LHCN-M2 (cell line): ENCODE results near the gene GINS3. TPM values are rescaled to one million over a fixed set of nuclear protein-coding genes. Genes with fewer than 3 reads are reported as not detected.

Source experiments
- DNase-seq: peaks from one replicate; pipeline ENCODE4 v3.0.0-alpha.2; 2012; ENCODE audit warnings: low read depth
- polyA plus RNA-seq: library from polyadenylated mRNA; unstranded; fragments of >200 nt; gene quantifications from one replicate; pipeline ENCODE4 v1.2.1, GENCODE V29; 2012; ENCODE audit warnings: missing spikeins
- total RNA-seq: library from RNA; depleted of rRNA; stranded (reverse); fragments of >200 nt; gene quantifications from 2 replicates; pipeline ENCODE4 v1.2.3, GENCODE V29; 2014; rRNA removed

GINS3 gene
- 15.5 and 15.8 TPM in 2 replicates for total RNA-seq
- polyA plus RNA-seq: 6.1 TPM

GRCh38 chr16:58392215-58393137 is at the start of gene GINS3:
Gene GINS3 (plus strand): TSS chr16:58392471. CDS start chr16:58392602, 131 bp downstream.
- DNase-seq: peak; percentile 87

- no peak for DNase-seq
Observed at GRCh38 chr16:58343562-58343961, 48.7 kb upstream of the GINS3 start.

- DNase-seq: no peak
Observed at GRCh38 chr16:58345574-58346354, 46.5 kb upstream of the GINS3 start.

DNA sequence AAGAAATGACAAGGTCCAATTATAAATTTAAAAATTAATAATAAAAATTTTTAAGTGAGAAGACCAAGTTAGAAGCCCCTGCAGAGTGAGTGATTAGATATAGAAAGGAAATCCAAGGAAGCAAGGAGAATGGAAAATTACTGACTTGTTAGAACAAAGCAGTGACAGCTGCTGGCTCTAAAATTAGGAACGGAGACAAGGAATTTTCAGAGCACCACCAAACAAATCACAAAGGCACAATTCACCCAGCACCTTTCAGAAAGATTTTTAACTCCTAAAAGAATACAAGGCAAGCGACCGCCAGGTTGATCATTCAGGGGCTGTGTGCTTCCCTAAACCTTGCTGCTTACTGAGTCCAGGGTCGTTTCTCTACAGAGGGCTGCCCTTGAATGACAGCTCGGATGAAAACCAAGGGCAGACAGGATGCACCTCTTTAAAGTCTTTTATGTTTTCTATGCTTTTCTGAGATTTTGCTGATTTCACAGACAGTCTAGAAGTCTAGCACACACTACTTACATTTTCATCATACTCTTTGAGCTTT is 45.4 kb upstream of the GINS3 start:
- peak; percentile 15 for DNase-seq

- no peak for DNase-seq
Observed at GRCh38 chr16:58348986-58349385, 43.3 kb upstream of the GINS3 start.

- DNase-seq: no peak
Observed at GRCh38 chr16:58352690-58353089, 39.6 kb upstream of the GINS3 start.

DNA sequence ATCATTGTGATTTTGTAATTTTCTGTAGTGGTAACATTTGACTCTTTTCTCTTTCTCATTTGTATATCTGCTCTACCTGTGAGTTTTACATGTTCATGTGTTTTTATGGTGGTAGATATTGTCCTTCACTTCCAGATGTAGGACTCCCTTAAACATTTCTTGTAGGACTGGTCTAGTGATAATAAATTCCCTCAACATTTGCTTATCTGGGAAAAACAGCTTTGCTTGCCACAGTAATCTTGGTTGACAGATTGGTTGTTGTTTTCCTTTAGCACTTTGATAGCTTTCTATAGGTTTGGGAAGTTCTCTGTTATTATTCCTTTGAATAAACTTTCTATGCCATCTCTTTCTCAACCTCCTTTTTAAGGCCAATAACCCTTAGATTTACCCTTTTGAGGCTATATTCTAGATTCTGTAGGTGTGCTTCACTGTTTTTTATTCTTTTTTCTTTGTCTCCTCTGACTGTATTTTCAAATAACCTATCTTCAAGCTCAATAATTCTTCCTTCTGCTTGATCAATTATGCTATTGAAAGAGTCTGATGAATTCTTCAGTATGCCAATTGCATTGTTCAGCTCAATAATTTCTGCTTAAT is 32.1 kb upstream of the GINS3 start:
- DNase-seq: no peak

GRCh38 chr16:58361726-58362125 is 30.5 kb upstream of the GINS3 start:
- no peak for DNase-seq

GRCh38 chr16:58363746-58364393 is 28.4 kb upstream of the GINS3 start:
- no peak for DNase-seq

DNA sequence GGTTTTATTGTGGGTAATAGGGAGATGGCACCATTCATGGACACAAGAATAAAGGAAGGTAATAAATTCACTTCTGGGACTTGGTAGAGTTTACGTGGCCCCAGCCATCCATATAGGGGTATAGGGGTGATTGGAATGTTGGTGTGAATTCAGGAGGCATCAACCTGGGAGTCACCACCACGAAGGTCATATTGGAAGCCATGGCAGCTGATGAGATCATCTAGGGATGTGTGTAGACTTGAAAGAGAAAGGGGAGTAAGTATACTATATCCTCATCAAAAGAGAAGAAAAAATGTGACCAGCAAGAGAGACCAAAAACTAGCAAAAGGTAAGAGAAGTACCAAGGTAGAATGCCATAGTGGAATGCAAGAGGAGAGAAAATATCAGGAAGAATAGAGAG is 26.6 kb upstream of the GINS3 start:
- no peak for DNase-seq

DNA sequence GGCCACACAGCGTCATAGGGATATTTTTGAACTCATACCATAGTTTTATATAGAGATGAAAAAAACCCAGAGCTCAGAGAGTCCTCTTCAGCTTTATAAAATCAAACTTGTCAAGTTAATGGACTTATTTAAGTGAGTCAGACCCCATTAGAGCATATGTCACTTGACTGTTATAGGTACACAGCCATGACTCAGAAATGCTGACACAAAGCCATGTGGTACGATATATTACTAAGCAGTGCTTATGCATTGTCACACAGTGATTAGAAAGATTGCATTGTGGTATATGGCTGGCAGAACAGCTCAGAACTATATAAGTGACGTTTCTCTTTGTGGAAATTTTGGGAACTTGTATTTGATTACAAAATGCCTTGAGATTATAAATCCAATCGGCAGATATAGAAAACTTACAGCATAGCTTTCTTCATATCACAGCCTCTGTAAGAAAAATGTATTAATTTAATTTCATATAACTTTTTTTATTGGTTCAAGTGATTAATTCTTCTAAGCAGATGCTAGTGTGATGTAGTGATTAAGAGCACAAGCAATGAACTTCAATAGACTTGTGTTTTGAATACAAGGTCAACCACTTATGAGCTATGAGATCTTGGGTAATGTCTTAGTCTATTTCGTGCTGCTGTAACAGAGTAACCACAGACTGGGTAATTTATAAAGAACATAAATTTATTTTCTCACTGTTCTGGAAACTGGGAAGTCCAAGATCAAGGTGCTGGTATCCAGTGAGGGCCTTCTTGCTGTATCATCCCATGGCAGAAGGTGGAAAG is 25.8 kb upstream of the GINS3 start:
- DNase-seq: peak; percentile 67

DNA sequence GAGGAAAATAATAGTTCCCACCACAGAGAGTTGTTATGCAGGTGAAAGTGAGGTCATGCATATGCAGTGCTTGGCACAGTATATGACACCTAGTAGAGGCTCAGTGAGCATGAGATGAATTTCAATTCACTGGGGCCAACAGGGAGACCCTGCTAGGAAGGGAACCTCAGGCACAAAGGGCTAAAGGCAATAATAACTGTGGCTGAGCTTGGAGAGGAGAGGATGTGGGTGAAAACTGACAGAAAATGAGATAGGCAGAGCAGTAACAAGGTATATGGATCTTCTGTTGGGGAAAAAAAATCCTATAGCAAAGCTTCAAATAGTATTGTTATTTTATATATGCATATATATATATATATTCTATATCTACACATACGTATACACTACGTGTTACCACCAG is 25.0 kb upstream of the GINS3 start:
- DNase-seq: no peak

- no peak for DNase-seq
Observed at GRCh38 chr16:58371841-58372240, 20.4 kb upstream of the GINS3 start.

- DNase-seq: no peak
Observed at GRCh38 chr16:58375386-58375785, 16.9 kb upstream of the GINS3 start.

GRCh38 chr16:58377932-58378331 is 14.3 kb upstream of the GINS3 start:
- no peak for DNase-seq

GRCh38 chr16:58378401-58378800 is 13.9 kb upstream of the GINS3 start:
- no peak for DNase-seq

DNA sequence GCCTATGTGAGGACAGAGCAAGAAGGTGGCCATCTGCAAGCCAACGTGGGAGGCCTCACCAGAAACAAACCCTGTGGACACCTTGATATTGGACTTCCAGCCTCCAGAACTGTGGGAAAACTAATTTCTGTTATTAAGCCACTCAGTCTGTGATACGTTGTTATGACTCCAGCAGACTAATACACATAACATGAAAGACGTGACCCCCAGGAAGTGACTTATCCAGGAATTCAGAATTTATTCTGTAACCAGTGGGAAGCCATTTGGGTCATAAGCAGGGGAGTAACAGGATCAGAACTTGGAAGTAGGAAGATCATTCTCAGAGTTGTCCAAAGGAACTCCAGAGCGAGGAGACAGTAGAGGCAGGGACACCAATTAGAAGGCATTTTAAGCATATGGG is 12.5 kb upstream of the GINS3 start:
- DNase-seq: no peak

DNA sequence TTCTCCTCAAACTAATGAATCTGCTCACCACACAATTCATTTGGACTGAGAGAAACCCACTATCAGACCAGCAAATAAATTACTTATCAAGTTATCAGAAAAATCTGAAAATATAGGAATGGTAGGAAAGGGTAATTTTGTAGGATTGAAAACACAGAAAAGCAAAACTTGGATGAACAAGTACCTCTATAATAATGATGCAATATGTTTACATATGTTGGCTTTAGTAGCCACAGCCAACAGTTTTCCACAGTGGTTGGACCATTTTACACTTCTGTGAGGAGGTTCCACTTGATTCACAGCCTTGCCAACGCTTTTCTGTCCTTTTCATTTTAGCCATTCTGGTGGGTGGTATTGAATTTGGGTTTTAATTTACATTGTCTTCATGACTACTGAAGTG is 10.6 kb upstream of the GINS3 start:
- DNase-seq: no peak

GRCh38 chr16:58384437-58385055 is 7.7 kb upstream of the GINS3 start:
- no peak for DNase-seq

- DNase-seq: no peak
Observed at GRCh38 chr16:58385218-58385773, 7.0 kb upstream of the GINS3 start.
